A549 (cell line): ENCODE measurements around the gene MYO1E.

Experiments
- BHLHE40 ChIP-seq: IDR thresholded peaks from 2 replicates; pipeline ENCODE4 v1.6.1; 2012; ENCODE audit warnings: low read depth, low read length, inconsistent platforms
- CTCF ChIP-seq: fragments of >200 bp; sonication (Bioruptor Twin); formaldehyde crosslinking; IDR thresholded peaks from 3 replicates; pipeline ENCODE4 v1.5.1; 2016
- EP300 ChIP-seq, 2 experiments: fragments of >200 bp; sonication (Bioruptor Twin); formaldehyde crosslinking; IDR thresholded peaks; 2 replicates in 1 of 2; 3 replicates in 1 of 2; pipeline ENCODE4 v1.6.1; 2016 to 2017
- HMGXB4 ChIP-seq: fragments of 250-450 bp; sonication (Bioruptor Pico); IDR thresholded peaks from 2 replicates; pipeline ENCODE4 v1.5.0; 2021; ENCODE audit warnings: mild to moderate bottlenecking, moderate library complexity, borderline replicate concordance
- JUNB ChIP-seq: fragments of >200 bp; sonication (Bioruptor Twin); formaldehyde crosslinking; IDR thresholded peaks from 2 replicates; pipeline ENCODE4 v1.6.1; 2016
- KDM5A ChIP-seq: fragments of 200-600 bp; sonication (generic); IDR thresholded peaks from 2 replicates; pipeline ENCODE4 v1.6.1; 2016; ENCODE audit warnings: antibody characterized with exemption, mild to moderate bottlenecking
- MAZ ChIP-seq: fragments of 150-350 bp; IDR thresholded peaks from 2 replicates; pipeline ENCODE4 v1.6.1; 2014; ENCODE audit warnings: antibody characterized with exemption, low read depth, low read length, borderline replicate concordance
- POLR2A ChIP-seq: IDR thresholded peaks from 2 replicates; pipeline ENCODE4 v1.6.1; 2012; ENCODE audit warnings: mild to moderate bottlenecking, low read length
- RAD21 ChIP-seq, 2 experiments: fragments of >200 bp in 1 of 2; sonication (Bioruptor Twin) in 1 of 2; formaldehyde crosslinking in 1 of 2; IDR thresholded peaks in 1 of 2; conservative IDR thresholded peaks in 1 of 2; 2 replicates in 1 of 2; 3 replicates in 1 of 2; pipeline ENCODE4 v1.6.1; 2012 to 2018; ENCODE audit warnings: inconsistent platforms in 1 of 2
- REST ChIP-seq: fragments of 200-600 bp; sonication (generic); IDR thresholded peaks from 2 replicates; pipeline ENCODE4 v1.6.1; 2016; ENCODE audit warnings: antibody characterized with exemption, mild to moderate bottlenecking, moderate library complexity
- RFX5 ChIP-seq: fragments of 450-650 bp; IDR thresholded peaks from 2 replicates; pipeline ENCODE4 v1.7.1; 2014; ENCODE audit warnings: antibody characterized with exemption, mild to moderate bottlenecking, moderate library complexity
- USF2 ChIP-seq: fragments of 450-650 bp; IDR thresholded peaks from 2 replicates; pipeline ENCODE4 v1.6.1; 2014; ENCODE audit warnings: antibody characterized with exemption

- TF ChIP-seq CTCF (no peak), MAZ (no peak), JUNB (no peak), REST (no peak), BHLHE40 (no peak), KDM5A (no peak), RAD21 (conservative IDR thresholded peaks at IDR 0.05 in 1 of 2, IDR thresholded peaks at IDR 0.05 in 1 of 2) (no peak), HMGXB4 (CRISPR knock-in tag) (no peak), RFX5 (no peak), USF2 (no peak), POLR2A (no peak), EP300 (IDR thresholded peaks at IDR 0.05) (no peak)
Observed at GRCh38 chr15:59298225-59298853, 74.3 kb downstream of the MYO1E start.
